Measurements from ENCODE around the gene SLC26A11. TPM values are rescaled to one million over a fixed set of nuclear protein-coding genes. Genes with fewer than 3 reads are reported as not detected.

The SLC26A11 gene
- total and polyA plus RNA-seq, 2 donors (not counting 1 experiment from before 2014, with no cell fraction given) = 10.1 to 31.4 TPM

GRCh38 chr17:80227666-80228065 lies 7.4 kb downstream of the SLC26A11 start:
- TF ChIP-seq, protein P1, sequence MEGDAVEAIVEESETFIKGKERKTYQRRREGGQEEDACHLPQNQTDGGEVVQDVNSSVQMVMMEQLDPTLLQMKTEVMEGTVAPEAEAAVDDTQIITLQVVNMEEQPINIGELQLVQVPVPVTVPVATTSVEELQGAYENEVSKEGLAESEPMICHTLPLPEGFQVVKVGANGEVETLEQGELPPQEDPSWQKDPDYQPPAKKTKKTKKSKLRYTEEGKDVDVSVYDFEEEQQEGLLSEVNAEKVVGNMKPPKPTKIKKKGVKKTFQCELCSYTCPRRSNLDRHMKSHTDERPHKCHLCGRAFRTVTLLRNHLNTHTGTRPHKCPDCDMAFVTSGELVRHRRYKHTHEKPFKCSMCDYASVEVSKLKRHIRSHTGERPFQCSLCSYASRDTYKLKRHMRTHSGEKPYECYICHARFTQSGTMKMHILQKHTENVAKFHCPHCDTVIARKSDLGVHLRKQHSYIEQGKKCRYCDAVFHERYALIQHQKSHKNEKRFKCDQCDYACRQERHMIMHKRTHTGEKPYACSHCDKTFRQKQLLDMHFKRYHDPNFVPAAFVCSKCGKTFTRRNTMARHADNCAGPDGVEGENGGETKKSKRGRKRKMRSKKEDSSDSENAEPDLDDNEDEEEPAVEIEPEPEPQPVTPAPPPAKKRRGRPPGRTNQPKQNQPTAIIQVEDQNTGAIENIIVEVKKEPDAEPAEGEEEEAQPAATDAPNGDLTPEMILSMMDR (IDR thresholded peaks at IDR 0.05) = no peak
- no peak for TF ChIP-seq EZH2 (IDR thresholded peaks at IDR 0.05; ENCODE audit: borderline replicate concordance, insufficient read depth, low read depth, low read length, poor library complexity, severe bottlenecking)
- Histone ChIP-seq H3K9ac (ENCODE audit: low read length) (no peak overlapping the region), H3K9me3 (ENCODE audit: control extremely low read depth in 1 of 3, control insufficient read depth in 2 of 3, insufficient read depth in 1 of 3, low read length in 2 of 3) (peaks cover 0 to 11% (median 10%) of the 10 kb centered on the region in 3 donors), H3K4me2 (replicated peaks; ENCODE audit: low read depth, low read length, poor library complexity, severe bottlenecking) (no peak overlapping the region), H3K36me3 (replicated peaks in 1 of 2; ENCODE audit: control extremely low read depth in 1 of 2, control insufficient read depth in 1 of 2, extremely low read depth in 1 of 2, insufficient read depth in 2 of 2, low read length in 1 of 2) (no peaks in the 10 kb centered on the region), H3K27me3 (replicated peaks in 1 of 4; ENCODE audit: control extremely low read depth in 1 of 4, control insufficient read depth in 3 of 4, insufficient read depth in 4 of 4, low read length in 3 of 4) (peaks cover 0 to 2% (median 0%) of the 10 kb centered on the region in 4 experiments), H3K4me1 (ENCODE audit: control insufficient read depth in 2 of 2, insufficient read depth in 2 of 2, low read length in 2 of 2) (no peaks in the 10 kb centered on the region), H3K27ac (ENCODE audit: low read length in 2 of 2) (no peak overlapping the region), H2AFZ (ENCODE audit: insufficient read depth, low read depth, low read length, poor library complexity, severe bottlenecking) (no peak overlapping the region), H4K20me1 (ENCODE audit: control insufficient read depth, insufficient read depth, low read length, poor library complexity, severe bottlenecking) (no peaks in the 10 kb centered on the region), H3K4me3 (ENCODE audit: control extremely low read depth in 1 of 5, extremely low read depth in 1 of 5, insufficient read depth in 1 of 5, low read depth in 2 of 5, low read length in 4 of 5) (no peak overlapping the region), H3K79me2 (ENCODE audit: control insufficient read depth, insufficient read depth, low read length) (no peaks in the 10 kb centered on the region)
- Mint-ChIP-seq H3K9me3 (ENCODE audit: insufficient read depth) (peaks cover 4% of the 10 kb centered on the region), H3K4me3 (no peak overlapping the region), H3K27ac (no peak overlapping the region), H3K27me3 (no peaks in the 10 kb centered on the region), H3K4me1 (no peaks in the 10 kb centered on the region)
- WGBS (ENCODE audit: insufficient coverage) = 92% methylated on average over 10 of the region's 11 CpGs
- DNase-seq = no peak
- ATAC-seq (ENCODE audit: low read depth) = no peak
- POLR2A ChIA-PET = no interaction called here
- intact Hi-C loops (cut with micrococcal nuclease) = no loop called here
- CTCF ChIA-PET = interaction anchor here (0.9 kb wide), 1 partner anchor 26 kb away, joined by 3 read pairs; no protein-coding TSS in a partner anchor

- WGBS (ENCODE audit: insufficient coverage) = 88% methylated on average over 14 of the region's 14 CpGs
- no peak for TF ChIP-seq EZH2 (IDR thresholded peaks at IDR 0.05; ENCODE audit: borderline replicate concordance, insufficient read depth, low read depth, low read length, poor library complexity, severe bottlenecking)
- TF ChIP-seq, protein P1 (IDR thresholded peaks at IDR 0.05) = no peak
- ChIA-PET POLR2A (no interaction called here), CTCF (interaction anchor here (0.6 kb wide), 1 partner anchor 1638 kb away, joined by 3 read pairs; no protein-coding TSS in a partner anchor)
- no peak overlapping the region for H2AFZ ChIP-seq (ENCODE audit: insufficient read depth, low read depth, low read length, poor library complexity, severe bottlenecking)
- Mint-ChIP-seq H3K9me3 (ENCODE audit: insufficient read depth) (peaks cover 5% of the 10 kb centered on the region), H3K27ac (no peak overlapping the region), H3K4me1 (no peaks in the 10 kb centered on the region), H3K4me3 (no peak overlapping the region), H3K27me3 (no peaks in the 10 kb centered on the region)
- ATAC-seq (ENCODE audit: low read depth) (no peak), DNase-seq (no peak)
- H3K27ac ChIP-seq (ENCODE audit: low read length in 2 of 2) = no peak overlapping the region
- H3K4me1 ChIP-seq (ENCODE audit: control insufficient read depth in 2 of 2, insufficient read depth in 2 of 2, low read length in 2 of 2) = no peaks in the 10 kb centered on the region
- H3K36me3 ChIP-seq (replicated peaks in 1 of 2; ENCODE audit: control extremely low read depth in 1 of 2, control insufficient read depth in 1 of 2, extremely low read depth in 1 of 2, insufficient read depth in 2 of 2, low read length in 1 of 2) = no peaks in the 10 kb centered on the region
- H3K4me3 ChIP-seq (ENCODE audit: control extremely low read depth in 1 of 5, extremely low read depth in 1 of 5, insufficient read depth in 1 of 5, low read depth in 2 of 5, low read length in 4 of 5) = no peak overlapping the region
- no peaks in the 10 kb centered on the region for H4K20me1 ChIP-seq (ENCODE audit: control insufficient read depth, insufficient read depth, low read length, poor library complexity, severe bottlenecking)
- H3K9ac ChIP-seq (ENCODE audit: low read length) = no peak overlapping the region
- intact Hi-C loops (cut with micrococcal nuclease) = no loop called here
- no peak overlapping the region for H3K4me2 ChIP-seq (replicated peaks; ENCODE audit: low read depth, low read length, poor library complexity, severe bottlenecking)
- H3K79me2 ChIP-seq (ENCODE audit: control insufficient read depth, insufficient read depth, low read length) = no peaks in the 10 kb centered on the region
- H3K27me3 ChIP-seq (replicated peaks in 1 of 4; ENCODE audit: control extremely low read depth in 1 of 4, control insufficient read depth in 3 of 4, insufficient read depth in 4 of 4, low read length in 3 of 4) = peaks cover 0 to 2% (median 0%) of the 10 kb centered on the region in 4 experiments
- peaks cover 0 to 18% (median 17%) of the 10 kb centered on the region in 3 donors for H3K9me3 ChIP-seq (ENCODE audit: control extremely low read depth in 1 of 3, control insufficient read depth in 2 of 3, insufficient read depth in 1 of 3, low read length in 2 of 3)
Measured at GRCh38 chr17:80228477-80228876, 8.2 kb downstream of the SLC26A11 start.
